GM18526 (cell line): Measurements from ENCODE around the gene RFXANK.

Experiments used
- POLR2A ChIP-seq: IDR thresholded peaks from 3 replicates; pipeline ENCODE4 v1.6.1; 2011; ENCODE audit not compliant: insufficient read length; ENCODE audit errors: extremely low read depth

The RFXANK gene

DNA sequence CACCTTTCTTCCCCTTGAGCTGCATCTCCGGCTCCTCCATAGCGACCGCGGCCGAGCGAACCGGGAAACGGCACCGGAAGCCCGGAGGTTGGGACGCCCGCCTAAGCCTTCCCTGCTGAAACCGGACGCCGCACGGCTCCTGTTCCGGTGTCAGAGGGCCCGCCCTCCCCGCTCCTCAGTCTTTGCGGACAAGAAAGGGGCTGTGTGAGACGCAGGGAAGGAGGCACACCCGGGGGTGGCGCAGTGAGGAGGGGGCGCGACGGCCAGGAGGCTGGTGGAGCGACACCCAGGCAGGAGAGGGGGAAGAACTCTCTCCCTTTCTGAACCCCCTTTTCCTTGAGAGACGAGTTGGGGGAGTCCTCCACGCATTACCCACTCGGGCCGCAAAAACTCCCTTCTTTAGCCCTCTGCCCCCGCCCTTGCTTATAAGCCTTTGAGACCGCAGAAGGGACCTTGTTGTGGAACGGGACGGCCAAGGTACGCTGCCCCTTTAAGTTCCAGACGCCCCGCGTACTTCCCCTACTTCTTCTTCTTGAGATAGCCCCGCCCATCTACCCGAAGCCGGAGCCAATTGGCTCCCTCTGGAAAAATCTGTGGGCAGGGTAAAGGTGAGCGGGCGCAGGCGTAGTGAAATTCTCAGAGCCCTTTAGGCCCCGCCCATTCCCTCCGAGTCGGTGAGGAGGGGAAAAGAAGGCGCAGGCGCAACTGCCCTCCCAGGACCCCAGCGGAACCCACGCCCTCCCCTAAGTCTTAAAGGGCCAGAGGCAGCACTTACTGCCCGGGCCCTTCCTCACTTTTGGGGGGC lies at the start of gene RFXANK, which contains the start of gene BORCS8:
RFXANK (plus strand) TSS at position 181 of the 805 bp plus-strand sequence. CDS start 1,689 bp downstream, outside the sequence.
BORCS8 (minus strand) TSS at position 75 of the 805 bp plus-strand sequence; CDS start at position 40, 35 bp downstream.
- TF ChIP-seq POLR2A, result peak; percentile 76

GRCh38 chr19:19142347-19142746 lies 49.7 kb upstream of the RFXANK start:
- TF ChIP-seq POLR2A, result no peak

DNA sequence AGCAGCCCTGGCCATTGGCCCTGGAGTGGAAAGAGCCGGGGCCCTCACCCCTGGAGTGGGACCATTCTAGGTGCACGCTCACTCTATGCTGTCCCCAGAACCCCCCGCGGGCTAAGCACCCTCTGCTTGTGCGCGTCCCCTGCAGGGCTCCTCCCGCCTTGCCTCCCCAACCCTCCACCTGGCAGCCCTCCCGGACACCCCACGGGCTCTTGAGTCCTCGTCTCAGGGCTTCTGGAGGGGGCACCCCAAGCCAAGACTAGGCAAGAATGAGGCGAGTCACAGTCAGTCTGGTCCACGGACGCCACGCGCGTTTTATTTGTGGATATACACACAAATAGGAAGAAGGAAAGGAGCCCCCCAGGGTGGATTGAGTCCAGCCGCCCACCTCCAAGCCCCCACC lies 46.8 kb upstream of the RFXANK start:
- no peak for TF ChIP-seq POLR2A

- TF ChIP-seq POLR2A, result no peak
These were observed 46.1 kb upstream of the RFXANK start for GRCh38 chr19:19145684-19146608.

DNA sequence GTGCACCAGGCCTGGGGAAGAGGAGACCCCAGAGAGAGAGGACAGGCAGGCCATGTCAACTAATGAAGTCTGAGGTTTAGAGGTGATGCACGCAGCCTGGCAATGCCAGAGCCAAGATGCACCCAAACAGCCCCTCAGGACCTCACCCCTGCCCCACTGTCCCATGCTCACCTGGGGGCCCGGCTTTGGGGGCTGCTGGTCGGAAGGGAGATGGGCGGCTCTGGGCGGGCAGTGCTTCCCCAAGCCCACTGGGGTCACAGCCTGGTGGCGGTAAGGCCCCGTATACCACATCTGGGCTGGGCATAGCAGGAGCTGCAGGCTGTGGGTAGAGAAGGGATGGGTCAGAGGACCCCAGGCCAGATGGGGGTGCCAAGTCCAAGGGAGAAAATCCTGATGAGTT lies 45.2 kb upstream of the RFXANK start:
- TF ChIP-seq POLR2A, result no peak

DNA sequence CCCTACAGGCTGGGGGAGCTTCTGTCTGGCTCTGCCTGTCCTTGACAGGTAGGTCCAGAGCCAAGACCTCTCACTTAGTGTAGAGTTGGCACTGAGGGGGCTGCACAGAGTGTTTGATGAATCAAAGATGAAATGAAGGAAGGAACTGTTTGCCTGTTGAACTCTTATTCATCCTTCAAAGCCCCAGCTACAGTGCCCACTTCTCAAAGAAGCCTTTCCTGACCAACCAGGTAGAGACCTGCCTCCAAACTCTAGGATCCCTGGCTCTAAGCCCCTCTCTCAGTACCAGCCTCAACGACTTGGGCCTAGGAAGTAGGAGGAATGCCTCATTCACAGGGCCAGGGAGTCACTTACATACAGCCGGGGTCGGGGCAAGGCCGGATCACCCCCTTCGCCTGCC lies 44.7 kb upstream of the RFXANK start:
- no peak for TF ChIP-seq POLR2A

DNA sequence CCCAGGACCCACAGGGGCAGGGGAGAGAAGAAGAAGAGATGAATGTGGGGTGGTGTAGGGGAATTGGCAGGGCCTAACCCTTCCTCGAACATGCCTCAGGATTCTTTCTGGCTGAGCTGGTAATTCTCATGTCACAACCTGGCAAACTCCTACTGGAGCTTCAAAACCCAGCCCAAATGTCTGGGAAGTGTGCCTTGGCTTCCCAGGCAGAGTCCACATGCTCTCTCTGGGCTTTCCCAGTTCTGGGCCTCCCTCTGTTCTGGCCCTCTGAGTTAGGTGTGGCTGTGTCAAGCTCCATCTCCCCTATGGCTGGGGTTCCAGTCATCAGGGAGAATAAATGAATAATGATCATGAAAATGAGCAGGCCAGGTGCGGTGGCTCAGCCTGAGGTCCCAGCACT lies 42.6 kb upstream of the RFXANK start:
- no peak for TF ChIP-seq POLR2A

DNA sequence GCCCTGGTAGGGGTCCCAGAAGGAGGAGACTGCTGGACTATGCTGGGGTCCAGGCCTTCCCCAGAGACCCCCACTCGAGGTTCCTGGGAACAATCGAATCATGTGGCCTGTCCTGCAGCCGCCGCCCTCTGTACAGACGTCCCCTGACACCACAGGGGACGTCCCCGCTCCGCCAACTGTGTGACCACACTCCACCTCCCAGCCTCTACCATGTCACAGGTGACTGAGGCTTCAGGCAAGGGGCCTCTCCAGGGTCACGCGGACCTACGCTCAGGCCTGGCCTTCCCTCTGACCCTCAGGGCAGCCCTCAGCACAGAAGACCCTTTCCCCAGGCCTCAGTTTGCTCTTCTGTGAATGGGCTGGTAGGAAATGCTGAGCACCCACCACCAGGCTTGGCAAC lies 40.6 kb upstream of the RFXANK start:
- TF ChIP-seq POLR2A, result no peak

- no peak for TF ChIP-seq POLR2A
These were observed 39.2 kb upstream of the RFXANK start for GRCh38 chr19:19152668-19153384.

DNA sequence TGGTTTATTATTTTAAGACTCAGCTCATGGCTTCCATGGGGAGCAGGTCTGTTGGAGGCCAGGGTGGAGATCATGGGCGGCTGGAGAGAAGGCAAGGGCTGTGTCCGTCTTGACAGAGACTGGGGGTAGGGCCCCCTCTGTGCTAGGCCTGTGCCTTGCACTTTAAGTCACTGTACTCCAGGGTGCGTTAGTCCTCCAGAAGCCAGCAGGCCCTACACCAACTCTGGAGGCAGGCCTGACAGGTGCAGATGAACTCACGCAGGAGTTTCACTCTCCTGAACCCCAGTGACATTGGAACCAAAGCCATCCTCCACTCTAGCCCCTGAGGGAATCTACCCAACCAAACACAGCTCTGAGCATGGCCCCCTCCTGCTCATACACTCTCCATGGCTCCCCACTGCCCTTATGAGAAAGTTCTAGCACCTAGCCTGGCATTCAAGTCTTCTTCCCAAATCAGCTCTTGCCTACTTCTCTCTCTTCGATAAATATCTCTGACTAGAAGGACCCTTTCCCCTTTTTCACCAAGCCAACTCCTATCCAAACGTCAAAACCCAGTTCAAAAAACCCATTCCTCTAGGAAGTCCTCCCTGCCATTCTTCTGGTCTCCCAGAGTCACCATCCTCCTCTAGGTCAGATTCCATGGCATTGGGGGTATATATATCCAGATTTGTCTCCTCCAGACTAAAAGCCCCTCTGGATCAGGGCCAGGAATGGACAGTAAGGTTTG lies 37.1 kb upstream of the RFXANK start:
- no peak for TF ChIP-seq POLR2A

DNA sequence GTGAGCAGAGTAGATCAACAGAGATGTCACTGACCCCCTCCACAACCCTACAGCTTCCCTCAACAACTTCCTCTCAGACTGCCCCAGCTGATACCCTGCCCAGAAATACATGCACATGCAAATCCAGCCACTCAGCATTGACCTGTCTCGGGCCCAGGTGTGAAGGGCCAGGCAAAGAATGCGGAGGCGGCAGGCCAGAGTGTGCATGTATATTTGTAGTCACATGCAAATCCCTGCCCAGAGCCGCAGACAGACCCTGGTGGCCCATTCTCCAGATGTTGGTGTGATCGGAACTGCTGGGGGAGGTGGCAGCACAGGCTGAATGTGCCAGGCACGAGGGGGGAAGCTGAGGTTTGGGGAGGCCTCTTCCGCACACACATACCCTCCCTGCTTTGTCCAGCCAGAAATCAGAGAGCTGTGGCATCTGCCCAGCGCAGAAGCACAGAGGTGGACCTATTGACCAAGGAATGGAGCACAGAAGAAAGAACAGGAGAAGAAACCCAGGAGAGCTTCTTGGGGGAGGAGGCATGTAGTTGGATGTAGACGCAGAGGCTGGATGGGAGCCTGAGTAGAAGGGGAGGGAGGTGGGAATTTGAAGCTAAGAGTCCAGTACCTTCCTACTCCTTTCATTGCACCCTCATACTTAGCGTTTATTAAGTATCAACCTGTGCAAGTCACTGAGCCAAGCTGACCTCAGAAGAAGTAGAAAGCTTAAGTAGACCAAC lies 36.4 kb upstream of the RFXANK start:
- TF ChIP-seq POLR2A, result peak; percentile 30

GRCh38 chr19:19157808-19158207 lies 34.2 kb upstream of the RFXANK start:
- TF ChIP-seq POLR2A, result no peak

GRCh38 chr19:19159534-19159933 lies 32.5 kb upstream of the RFXANK start:
- no peak for TF ChIP-seq POLR2A

GRCh38 chr19:19160461-19161035 lies 31.5 kb upstream of the RFXANK start:
- no peak for TF ChIP-seq POLR2A
